CD4-positive, alpha-beta T cell treated with Interleukin-17A for 4 hours (primary cell): Measurements from ENCODE around the gene PRKCA.
A peak's percentile ranks its signal among the peaks of the same experiment; 100 is the strongest.
"Not testable (repeated sequence)": the region's sequence is repeated elsewhere in the genome, so short reads cannot be mapped to it uniquely, and the experiment has no call there.

Source experiments
- DNase-seq: peaks from one replicate; pipeline ENCODE4 v3.0.0-alpha.2; 2020; ENCODE audit warnings: mixed read lengths

Gene PRKCA

DNA sequence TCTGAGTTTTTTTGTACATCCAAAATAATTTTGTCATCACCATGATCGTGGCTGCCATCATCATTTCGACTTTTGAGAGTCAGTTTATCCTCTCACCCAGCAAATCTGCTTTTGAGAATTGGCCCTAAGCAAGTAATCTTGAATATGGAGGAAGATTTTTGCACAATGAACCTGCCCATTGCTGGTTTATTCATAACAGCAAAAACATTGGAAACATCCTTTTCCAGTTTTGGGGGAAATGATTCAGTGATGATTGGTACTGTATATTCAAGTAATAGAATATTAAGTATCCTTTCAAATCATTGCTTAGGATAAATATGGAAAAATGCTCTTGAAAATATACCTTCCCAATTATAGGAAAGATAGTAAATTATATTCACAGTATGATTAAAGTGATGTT lies 53.1 kb downstream of the PRKCA start:
- DNase-seq, result no peak

- peak; percentile 28 for DNase-seq
These were observed 54.6 kb downstream of the PRKCA start for GRCh38 chr17:66357037-66357436.

GRCh38 chr17:66359351-66359750 lies 56.9 kb downstream of the PRKCA start:
- no peak for DNase-seq

DNA sequence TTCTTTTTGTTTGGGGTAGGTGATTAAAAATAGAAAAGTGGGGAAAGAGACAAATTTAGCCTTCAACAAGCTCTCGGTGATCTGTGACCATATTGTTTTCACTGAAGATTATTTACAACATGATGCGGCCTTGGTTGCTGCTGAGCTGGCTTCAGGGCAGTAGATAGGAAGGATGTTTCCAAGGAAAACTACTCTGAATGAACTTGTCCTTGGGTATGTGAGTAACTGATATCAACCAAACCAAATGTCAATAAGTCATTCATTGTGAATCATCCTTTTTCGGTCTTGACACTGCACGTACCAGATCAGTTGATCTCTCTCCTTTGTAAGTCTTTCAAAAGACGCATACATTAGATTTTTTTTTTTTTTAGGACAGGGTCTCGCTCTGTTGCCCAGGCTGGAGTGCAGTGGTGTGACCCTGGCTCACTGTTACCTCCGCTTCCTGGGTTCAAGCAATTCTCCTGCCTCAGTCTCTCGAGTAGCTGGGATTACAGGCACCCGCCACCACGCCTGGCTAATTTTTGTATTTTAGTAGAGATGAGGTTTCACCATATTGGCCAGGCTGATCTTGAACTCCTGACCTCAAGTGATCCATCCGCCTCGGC lies 58.6 kb downstream of the PRKCA start:
- DNase-seq, result not testable (repeated sequence)

- no peak for DNase-seq
These were observed 62.1 kb downstream of the PRKCA start for GRCh38 chr17:66364508-66364907.

DNA sequence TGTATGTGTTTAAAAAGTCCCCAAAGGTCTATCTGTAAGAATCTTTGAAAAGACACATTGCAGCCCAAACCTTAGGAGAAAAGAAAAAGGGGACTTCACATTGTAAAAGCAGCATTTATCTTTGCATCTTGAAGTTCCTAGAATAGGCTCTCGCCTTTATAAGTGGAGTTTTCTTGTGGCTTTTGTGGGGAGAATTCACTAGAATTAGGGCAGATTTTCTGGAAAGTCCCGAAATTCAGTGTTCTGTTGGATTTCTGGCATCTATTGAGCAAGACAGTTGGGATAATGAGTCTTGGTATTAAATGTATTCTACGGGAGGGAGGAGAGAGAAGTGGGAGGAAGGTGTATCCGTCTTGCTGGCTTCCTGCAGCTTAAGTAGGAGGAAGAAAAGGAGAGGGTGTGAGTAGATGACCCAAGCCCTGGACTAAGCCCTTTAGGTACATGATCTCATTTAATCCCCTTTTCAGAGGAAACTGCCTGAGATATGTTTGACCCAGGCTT lies 62.6 kb downstream of the PRKCA start:
- no peak for DNase-seq

DNA sequence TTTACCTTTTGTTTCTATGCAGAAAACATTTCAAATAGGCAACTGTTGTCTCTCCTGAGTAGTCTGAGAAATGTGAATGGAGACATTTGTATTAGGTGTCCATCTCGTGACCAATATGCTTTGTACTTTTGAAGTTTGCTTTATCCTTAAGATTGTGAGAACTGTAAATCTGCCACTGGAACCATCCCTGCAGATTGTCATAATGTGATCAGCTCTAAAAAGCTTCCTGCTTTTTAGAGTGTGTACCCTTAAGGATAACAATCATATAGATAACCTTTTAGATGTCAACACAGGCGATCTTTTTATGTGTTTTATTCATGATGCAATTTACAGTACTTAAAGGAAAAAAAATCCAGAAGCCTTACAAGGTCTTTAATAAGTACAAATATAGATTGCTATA lies 63.5 kb downstream of the PRKCA start:
- DNase-seq, result no peak

- no peak for DNase-seq
These were observed 64.7 kb downstream of the PRKCA start for GRCh38 chr17:66367107-66367506.

GRCh38 chr17:66369830-66370229 lies 67.4 kb downstream of the PRKCA start:
- no peak for DNase-seq

DNA sequence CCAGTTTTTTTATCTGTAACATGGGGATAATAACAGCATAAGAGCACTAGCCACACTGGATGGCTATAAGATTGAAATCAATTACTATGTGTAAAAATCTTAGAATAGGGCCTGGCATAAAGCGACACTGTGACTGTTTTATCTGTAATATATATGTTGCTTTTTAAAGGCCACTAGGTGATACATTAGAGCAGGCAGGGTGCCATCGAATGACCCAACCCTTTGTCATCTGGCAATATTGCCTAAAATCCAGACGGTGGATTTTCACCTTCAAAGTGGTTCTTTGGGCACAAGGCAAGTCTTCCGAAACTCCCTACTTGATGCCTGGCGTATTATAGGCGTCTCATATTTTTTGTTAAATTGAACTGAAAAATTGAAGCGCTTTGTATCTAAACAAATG lies 69.1 kb downstream of the PRKCA start:
- no peak for DNase-seq

GRCh38 chr17:66372182-66372581 lies 69.8 kb downstream of the PRKCA start:
- no peak for DNase-seq

DNA sequence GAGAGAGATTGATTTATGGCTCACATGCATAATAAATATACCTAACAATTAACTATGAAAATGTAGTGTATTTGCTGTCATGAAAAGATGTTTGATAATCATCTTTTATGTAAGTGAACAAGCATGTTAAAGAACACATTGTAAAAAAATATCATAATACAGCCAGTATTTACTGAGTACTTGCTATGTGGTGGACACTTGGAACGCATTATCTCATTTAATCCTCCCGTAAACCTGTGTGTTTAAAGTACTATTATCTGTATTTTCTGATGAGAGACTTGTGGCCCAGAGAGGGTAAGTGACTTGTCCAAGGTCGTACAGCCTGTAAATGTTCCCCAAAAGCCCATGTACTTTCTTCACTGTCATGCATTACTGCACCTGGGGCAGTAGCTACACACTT lies 70.7 kb downstream of the PRKCA start:
- no peak for DNase-seq

GRCh38 chr17:66373944-66374817 lies 71.8 kb downstream of the PRKCA start:
- peak; percentile 51 for DNase-seq

- DNase-seq, result no peak
These were observed 72.7 kb downstream of the PRKCA start for GRCh38 chr17:66375121-66375520.

DNA sequence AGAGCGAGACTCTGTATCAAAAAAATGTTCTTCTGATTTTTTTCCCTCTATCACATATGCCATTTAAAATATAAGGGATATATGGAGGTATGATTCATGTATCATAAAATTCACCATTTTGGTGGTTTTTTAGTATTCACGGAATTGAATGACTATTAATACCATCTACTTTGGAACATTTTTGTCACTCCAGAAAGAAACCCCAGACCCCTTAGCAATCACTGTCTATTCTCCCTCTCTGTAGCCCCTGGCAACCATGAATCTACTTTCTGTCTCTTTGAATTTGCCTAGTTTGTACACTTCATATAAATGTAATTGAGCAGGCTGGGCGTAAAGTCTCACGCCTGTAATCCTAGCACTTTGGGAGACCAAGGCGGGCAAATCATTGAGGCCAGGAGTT lies 75.9 kb downstream of the PRKCA start:
- DNase-seq, result no peak

DNA sequence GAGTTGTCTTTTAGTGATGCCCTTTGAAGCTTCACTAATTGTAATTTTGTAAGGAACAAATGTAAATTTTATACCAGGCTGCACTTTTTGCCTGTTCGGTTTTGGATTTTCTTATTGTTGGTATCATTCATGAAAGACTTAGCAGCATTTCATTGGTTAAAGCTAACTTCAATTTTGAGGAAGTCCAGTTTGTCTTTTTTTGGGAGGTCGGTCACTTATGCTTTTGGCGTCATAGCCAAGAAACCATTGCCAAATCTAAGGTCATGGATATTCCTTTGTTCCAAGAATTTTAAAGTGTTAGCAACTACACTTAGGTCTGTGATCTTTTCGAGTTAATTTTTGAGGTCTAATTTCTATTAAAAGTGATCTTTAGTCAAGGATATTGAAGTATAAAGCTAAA lies 77.1 kb downstream of the PRKCA start:
- DNase-seq, result no peak

- no peak for DNase-seq
These were observed 77.6 kb downstream of the PRKCA start for GRCh38 chr17:66379996-66380395.

DNA sequence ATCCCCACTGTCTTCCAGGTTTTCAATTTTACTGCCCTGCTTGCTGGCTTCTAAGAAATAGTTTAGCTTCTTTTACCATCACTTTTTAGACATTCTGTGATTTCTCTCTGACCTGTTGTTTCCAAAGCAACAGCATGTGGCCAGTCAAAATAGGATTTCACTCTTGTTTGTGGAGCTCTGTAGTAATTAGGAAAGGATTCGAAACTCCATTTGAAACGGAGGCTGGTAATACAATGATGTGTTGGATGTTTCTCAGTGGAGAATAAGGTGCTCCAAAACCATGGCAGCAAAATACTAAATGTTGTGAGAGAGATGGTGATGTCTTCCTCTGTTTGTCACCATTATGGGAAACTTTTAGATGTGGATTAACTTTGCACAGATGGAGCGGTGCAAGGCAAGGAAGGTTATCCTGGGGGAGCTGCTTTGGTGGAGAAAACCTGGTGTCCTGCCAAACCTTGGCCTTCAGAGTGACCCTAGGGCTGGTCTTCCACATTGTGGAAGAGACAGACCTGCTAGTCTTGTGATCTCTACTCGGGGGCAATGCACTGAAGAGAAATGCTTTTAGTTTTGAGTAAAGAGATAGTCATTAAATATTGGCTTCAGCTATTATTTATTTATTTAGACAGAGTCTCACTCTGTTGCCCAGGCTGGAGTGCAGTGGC lies 79.4 kb downstream of the PRKCA start:
- DNase-seq, result no peak

DNA sequence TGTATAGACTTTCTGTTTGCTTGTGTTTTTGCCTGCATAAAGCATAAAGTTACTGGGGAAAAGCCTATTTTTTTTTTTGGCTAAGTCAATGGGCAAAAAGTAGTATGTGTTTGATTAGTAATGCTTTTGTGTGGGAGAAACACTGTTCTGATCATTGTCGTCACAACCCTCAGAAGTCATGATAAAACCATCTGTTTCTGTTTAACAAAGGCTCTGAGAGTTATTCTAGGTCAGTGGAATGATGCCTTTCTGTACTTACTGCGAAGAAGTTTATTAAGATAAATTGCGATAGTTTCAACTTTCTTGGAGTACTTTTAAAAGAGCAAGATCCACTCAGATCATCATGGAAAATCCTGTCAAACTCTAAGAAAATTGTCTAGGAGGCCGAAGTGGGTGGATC lies 80.9 kb downstream of the PRKCA start:
- no peak for DNase-seq

DNA sequence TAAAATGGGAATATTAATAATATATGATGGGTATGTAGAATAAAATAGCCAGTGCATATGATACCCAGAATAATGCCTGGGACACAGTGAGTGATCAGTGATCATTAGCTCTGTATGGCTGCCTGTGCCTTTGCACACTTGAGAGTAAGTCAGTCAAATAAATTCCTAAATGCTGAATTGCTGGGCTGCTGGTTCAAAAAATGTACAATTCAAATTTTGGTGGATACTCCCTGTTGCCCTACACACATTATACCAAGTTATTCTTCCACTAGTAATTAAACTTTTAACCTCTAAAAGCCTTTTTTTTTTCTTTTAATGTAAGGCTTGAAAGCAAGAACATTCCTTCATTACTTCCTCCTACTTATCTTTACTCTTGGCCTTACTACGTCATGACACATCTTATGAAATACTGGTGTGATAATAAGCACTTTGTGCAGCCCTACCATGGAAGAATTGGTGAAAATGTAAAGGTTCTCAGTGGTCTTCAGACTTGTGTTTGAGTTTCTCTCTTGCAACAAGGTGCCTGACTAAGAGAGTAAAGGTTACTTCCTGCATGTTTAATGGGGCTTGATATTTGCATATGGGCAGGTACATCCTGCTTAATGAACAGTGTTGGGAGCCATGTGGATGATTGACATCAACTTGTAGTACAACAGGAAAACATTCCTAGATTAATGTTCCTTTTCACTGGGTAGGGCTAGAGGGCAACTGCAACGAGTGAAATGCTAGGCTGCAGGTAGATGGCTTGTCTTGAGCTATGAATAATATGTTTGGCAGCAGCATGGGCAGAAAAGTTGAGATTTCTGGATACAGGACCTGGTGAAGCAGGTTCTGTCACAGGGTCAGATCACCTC lies 84.3 kb downstream of the PRKCA start:
- DNase-seq, result no peak

DNA sequence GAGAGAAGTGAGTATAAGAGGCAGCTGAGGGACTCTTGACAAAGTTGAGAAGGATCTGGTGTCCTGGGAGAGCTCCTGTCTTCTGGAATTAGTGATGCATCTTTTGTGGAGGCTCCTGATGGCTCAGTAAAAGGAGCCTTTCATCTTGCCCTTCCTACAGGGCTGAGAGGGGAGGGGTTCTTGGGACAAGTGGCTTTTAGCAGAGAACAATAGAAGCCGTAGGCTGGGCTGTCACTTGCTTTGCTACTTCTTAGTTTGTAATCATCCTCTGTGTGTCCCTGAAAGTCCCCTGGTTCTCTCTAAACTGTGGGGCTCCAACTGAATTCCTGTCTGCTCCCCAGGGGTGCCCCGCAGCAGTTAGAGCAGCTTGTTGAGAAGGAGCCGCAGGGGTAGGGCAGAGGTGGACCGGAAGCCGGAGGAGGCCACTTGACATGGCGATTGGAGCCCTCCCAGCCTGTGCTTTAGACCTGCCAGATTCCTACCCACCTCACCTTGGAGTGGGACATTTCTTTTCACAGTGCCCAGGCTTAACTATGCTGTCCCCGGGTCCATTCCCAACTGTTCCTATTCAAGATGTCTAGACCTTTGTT lies 85.1 kb downstream of the PRKCA start:
- DNase-seq, result no peak

DNA sequence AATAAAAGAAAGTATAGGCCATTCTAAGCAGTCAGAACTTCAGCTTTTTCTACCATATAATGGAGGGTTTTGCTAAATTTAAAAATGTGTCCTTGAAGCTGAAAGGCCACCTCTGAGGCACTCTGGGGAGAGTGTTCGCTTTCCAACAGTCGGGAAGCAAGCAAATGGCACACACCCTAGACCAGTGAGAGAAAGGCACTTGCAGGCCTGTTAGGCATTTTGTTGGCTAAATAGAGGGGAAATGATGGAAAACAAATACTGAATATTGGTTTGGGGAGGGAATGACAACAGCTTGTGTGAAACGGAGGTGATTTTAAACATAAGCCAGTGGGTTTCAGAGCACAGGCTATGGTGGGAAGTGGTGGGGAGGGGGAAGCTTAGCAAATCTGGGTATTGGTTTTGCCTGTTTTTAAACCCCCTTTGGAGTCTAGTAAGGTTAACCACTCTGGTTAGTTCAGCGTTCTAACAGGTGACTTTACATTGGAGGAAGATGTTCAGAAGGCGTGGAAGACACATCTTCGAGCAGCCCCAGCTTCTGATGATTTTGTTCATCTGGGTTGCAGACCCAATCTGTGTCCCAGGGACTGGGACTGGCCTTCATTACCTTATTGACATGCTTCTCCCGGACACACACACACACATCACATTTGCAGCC lies 90.5 kb downstream of the PRKCA start:
- no peak for DNase-seq
